UCSD-AML1 (cell line): ENCODE measurements around the gene HDGFL3.
"Not testable (repeated sequence)": the region's sequence is repeated elsewhere in the genome, so short reads cannot be mapped to it uniquely, and the experiment has no call there.

ENCODE experiments used
- DNase-seq: peaks from one replicate; lab custom pipeline; 2025; ENCODE audit not compliant: unreplicated experiment; lab: John Stamatoyannopoulos, UW

Gene HDGFL3

GRCh38 chr15:83194528-83194927, 13.1 kb downstream of the HDGFL3 start:
- DNase-seq, result no peak

DNA sequence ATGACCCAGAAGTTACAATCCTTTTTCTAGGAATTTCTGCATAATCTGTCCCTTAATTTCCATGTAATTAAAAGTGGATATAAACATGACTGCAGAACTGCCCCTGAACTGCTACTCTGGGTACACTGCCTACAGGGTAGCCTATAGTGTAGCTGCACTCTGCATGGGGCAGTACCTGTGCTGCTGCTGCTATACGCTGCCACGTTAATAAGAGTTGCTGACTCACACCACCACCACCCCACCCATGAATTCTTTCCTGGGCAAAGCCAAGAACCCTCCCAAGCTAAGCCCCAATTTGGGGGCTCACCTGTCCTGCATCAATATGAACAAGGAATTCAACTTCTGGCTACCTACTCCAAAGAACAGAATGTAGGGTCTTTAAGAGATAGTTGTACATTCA, 13.9 kb downstream of the HDGFL3 start:
- no peak for DNase-seq

GRCh38 chr15:83192742-83193141, 14.9 kb downstream of the HDGFL3 start:
- DNase-seq, result no peak

- no peak for DNase-seq
Measured at GRCh38 chr15:83190450-83190849, 17.2 kb downstream of the HDGFL3 start.

DNA sequence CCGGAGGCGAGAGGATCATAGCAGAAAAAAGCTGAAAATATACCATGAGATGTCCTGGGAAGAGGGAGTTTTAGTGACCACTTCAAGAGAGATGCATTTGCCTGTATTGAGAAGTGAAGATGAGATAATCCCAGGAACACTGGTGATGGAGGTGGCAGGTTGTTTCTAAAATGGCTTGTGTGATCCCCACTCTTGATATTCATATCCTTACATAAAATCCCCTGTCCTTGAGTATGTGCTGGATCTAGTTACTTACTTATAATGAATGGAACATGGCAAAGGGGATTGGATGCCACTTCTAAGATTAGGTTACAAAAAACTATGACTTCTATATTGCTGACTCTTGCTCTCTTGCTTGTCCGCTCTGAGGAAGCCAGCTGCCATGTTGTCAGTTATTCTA, 22.1 kb downstream of the HDGFL3 start:
- no peak for DNase-seq

- DNase-seq, result no peak
Measured at GRCh38 chr15:83178869-83179325, 28.7 kb downstream of the HDGFL3 start.

GRCh38 chr15:83178390-83178789, 29.2 kb downstream of the HDGFL3 start:
- no peak for DNase-seq

DNA sequence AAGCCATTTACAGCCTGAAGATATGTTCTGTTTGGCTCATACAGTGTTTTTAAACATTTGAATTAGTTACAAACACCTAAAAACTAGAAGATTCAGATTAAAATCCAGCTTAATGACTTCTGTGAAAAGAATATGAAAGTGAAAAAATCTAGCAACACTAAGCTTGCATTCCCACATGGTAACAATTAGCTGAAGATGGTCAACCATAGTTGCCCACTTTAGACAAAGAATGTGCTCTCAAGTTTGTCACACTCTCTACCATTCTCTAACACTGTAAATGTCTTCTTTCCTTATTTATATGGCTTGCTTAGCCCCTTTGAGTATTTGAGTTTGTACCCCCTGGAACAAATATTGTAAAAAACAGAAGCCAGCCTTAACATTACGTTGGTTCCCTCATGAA, 32.7 kb downstream of the HDGFL3 start:
- no peak for DNase-seq

GRCh38 chr15:83170474-83171165, 37.0 kb downstream of the HDGFL3 start:
- no peak for DNase-seq

GRCh38 chr15:83169576-83169975, 38.0 kb downstream of the HDGFL3 start:
- DNase-seq, result not testable (repeated sequence)

DNA sequence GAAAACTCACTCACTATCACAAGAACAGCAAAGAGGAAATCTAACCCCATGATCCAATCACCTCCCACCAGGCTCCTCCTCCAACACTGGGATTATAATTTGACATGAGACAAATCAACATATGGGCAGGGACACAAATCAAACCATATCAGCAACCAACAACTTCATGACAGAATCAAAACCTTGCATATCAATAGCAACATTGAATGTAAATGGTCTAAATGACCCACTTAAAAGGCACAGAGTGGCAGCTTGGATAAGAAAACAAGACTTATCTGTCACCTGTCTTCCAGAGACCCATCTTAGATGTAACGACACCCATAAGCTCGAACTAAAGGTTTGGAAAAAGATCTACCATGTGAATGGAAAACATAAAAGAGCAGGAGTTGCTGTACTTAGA, 40.8 kb downstream of the HDGFL3 start:
- no peak for DNase-seq

GRCh38 chr15:83166218-83166617, 41.4 kb downstream of the HDGFL3 start:
- no peak for DNase-seq

DNA sequence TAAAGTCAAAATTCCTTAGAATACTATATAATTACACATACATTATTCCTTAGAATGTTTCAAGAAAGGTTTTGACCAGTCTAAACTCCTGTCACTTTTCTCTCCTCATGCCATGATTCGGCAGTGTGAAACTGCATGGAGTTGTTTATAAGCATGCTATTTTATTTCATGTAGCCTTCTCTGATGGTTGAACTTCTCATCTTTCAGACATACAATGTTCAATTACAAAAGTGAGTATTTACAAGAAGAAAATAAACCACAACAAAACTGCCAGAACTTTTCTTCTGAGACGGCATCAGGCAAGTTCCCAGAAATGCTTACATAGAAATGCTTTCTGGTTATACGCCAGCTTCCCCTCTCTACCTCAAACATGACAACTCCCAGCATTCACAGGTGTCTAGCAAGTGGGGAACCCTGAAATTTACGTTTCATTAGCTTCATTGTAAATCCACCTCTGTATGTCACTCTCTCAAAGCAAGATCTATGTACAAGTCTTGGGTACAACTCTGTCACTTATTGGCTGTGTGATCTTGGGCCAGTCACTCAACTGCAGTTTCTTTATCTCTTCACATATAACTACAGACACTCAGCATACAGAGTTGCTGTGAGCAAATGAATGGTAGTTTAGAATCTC, 42.7 kb downstream of the HDGFL3 start:
- no peak for DNase-seq

DNA sequence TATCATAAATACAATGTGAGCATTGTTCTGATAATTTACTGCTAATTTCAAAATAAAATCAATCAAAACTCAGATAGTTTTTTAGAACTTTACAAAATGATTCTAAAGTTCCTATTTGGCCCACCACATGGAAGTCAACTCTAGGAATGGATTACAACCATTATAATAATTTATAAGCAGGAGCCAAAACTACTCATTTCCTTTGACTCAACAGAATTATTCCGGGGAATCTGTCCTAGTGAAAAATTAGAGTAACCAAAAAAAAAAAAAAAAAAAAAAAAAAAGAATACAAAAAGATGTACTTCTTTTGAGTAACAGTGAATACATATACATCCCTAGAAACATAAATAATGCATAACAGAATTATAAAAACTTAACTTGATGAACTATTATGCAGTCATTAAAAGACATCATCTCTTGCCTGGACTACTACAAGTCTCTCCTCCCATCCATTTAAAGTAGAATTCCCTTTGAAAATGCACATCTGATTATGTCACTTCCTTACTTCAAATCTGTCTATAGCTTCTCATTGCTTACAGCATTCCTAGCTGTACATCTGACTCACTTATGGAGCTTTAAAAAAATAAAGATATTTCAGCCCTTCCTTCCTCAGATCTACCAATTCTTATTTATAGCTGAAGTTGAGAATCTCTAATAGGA, 43.4 kb downstream of the HDGFL3 start:
- DNase-seq, result no peak

DNA sequence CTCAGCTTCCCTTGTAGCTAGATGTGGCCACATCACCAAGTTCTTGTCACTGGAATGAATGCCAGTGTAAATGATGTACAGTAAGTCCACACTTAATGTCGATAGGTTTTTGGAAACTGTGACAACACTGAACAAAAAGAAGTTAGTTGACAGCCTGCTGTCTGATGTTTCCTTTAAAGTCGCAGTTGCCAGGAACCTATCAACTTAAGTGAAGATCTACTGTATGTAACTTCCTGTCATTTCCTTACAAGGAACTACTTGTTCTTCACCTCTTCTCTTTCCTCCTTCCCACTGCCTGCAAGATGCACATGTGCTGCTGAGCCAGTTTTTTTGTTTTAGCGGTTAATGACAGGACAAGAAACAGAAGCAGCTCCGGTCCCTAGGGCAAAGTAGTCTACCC, 44.6 kb downstream of the HDGFL3 start:
- DNase-seq, result no peak

DNA sequence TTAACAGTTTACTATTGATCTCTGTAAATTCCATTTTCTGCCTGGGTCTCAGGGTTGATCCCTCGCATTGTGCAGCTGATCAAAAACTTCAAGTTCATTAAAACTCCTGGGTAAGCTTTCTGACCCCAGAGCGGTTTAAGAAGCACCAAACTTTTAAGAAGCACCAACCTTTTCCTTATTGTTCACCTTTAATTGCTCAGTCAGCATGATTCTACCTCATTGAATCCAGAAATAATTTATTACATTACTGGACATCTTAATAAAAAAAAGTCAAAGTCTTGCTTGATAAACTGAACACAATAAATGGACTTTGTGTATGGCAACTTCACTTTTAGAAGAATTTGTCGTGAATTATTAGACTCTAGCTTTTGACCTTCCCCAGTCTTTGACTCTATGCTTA, 46.9 kb downstream of the HDGFL3 start:
- no peak for DNase-seq

DNA sequence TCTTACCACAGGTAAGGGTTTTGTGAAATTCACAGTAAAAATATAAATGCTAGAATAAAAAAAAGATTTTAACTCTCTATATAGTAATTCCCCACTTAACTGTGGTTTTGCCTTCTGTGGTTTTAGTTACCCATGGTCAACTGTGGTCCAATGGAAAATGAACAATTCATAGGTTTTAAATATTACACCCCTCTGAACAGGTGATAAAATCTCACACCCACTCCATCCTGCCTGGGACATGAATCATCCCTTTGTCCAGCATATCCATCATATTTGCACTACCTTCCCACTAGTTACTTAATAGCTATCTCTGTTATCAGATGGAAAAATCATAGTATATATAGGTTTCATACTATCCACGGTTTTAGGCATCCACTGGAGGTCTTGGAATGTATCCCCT, 49.2 kb downstream of the HDGFL3 start:
- no peak for DNase-seq

DNA sequence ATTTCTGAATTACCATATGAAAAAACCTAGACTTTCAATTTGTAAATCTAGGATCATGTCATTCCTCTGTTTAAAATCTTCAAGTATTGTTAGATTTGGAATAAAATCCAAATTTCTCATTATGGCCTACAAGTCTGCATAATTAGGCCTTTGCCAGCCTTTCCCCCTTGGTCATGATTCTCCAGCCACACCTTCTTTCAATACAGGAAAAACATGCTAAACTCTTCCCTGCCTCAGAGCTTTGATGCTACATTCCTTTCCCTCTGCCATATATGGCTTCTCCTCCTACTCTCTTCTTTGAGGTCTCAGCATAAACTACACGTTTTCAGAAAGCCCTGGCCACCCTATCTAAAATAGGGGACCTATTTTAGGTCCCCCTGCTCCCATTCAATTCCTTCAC, 51.7 kb downstream of the HDGFL3 start:
- DNase-seq, result no peak

DNA sequence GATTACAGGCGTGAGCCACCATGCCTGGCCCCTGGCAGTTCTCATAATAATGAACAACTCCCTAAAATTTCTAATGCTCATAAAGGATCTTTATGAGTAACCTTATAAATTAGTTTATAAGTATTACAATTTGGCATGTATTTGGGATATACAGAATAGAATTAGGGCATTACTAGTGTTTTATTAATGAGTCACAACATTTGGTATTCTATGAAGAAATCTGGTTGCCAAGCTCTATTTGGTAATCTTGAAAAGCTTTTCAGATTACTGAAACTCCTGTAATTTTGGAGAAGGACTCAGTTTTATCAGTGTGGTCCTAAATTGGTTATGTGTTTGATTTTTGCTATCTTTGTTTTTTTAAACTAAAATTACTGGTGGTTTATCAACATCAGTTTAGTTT, 54.3 kb downstream of the HDGFL3 start:
- DNase-seq, result no peak

GRCh38 chr15:83144771-83145170, 62.9 kb downstream of the HDGFL3 start:
- no peak for DNase-seq

- DNase-seq, result not testable (repeated sequence)
Measured at GRCh38 chr15:83142151-83142550, 65.5 kb downstream of the HDGFL3 start.

DNA sequence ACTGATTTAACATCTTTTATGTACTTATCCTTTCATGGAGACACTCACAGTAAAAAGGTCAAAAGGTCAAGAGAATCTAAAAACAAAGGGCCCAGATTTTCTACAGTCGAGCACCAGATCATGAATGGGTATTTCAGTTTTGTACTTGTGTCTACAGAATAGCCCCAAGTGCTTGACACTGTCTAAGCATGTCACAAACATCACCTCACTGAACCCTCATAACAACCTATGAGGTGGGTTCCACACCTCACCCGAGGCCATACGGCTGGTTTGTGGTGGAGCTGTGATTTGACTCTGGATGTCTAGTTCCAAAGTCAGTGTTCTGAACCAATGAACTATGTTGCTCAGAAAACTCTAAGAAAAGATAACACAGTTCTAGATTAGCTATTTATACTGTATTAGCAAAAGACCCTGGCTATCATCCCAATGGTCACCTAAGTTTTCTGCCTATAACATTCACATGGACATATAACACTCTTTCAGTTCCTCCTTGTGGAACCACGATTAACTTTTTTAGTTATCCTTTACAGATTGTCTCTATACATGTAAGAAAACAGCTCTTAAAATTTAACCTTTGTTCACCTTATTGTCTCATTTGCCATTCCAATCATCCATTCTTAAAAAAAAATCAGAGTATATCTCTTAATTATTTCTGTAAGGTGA, 74.6 kb downstream of the HDGFL3 start:
- DNase-seq, result no peak
